ENCODE data around the gene ARHGEF37.

The ARHGEF37 gene

GRCh38 chr5:149576021-149576420, 5.3 kb upstream of the ARHGEF37 start:
- H3K4me3 ChIP-seq (replicated peaks in 1 of 2; ENCODE audit: low read depth in 2 of 2, low read length in 2 of 2), result no peak overlapping the region
- no peak for TF ChIP-seq CTCF (IDR thresholded peaks at IDR 0.05; ENCODE audit: low read depth, low read length)
- DNase-seq (ENCODE audit: low read depth in 2 of 2), result no peak

GRCh38 chr5:149578896-149579295, 2.4 kb upstream of the ARHGEF37 start:
- H3K4me3 ChIP-seq (replicated peaks in 1 of 2; ENCODE audit: low read depth in 2 of 2, low read length in 2 of 2), result no peak overlapping the region
- no peak for TF ChIP-seq CTCF (IDR thresholded peaks at IDR 0.05; ENCODE audit: low read depth, low read length)
- DNase-seq (ENCODE audit: low read depth in 2 of 2), result no peak

- no peak for TF ChIP-seq CTCF (IDR thresholded peaks at IDR 0.05; ENCODE audit: low read depth, low read length)
- H3K4me3 ChIP-seq (replicated peaks in 1 of 2; ENCODE audit: low read depth in 2 of 2, low read length in 2 of 2), result peak overlapping the region; percentile 44 to 51
- DNase-seq (ENCODE audit: low read depth in 2 of 2), result no peak
Measured at GRCh38 chr5:149580808-149581191, 498 bp upstream of the ARHGEF37 start.

- TF ChIP-seq CTCF (IDR thresholded peaks at IDR 0.05; ENCODE audit: low read depth, low read length), result no peak
- peak; percentile 37 to 46 for DNase-seq (ENCODE audit: low read depth in 2 of 2)
- H3K4me3 ChIP-seq (replicated peaks in 1 of 2; ENCODE audit: low read depth in 2 of 2, low read length in 2 of 2), result peak overlapping the region; percentile 36 to 51
Measured at GRCh38 chr5:149581931-149582768, 852 bp downstream of the ARHGEF37 start.

- no peak overlapping the region for H3K4me3 ChIP-seq (replicated peaks in 1 of 2; ENCODE audit: low read depth in 2 of 2, low read length in 2 of 2)
- DNase-seq (ENCODE audit: low read depth in 2 of 2), result peak in 1 of 2 donors; percentile 58
- TF ChIP-seq CTCF (IDR thresholded peaks at IDR 0.05; ENCODE audit: low read depth, low read length), result no peak
Measured at GRCh38 chr5:149583394-149583793, 2.1 kb downstream of the ARHGEF37 start.

- no peak for DNase-seq (ENCODE audit: low read depth in 2 of 2)
- H3K4me3 ChIP-seq (replicated peaks in 1 of 2; ENCODE audit: low read depth in 2 of 2, low read length in 2 of 2), result no peak overlapping the region
- no peak for TF ChIP-seq CTCF (IDR thresholded peaks at IDR 0.05; ENCODE audit: low read depth, low read length)
Measured at GRCh38 chr5:149584121-149584520, 2.8 kb downstream of the ARHGEF37 start.
